ENCODE results near the gene SERPINB10.

Gene SERPINB10

GRCh38 chr18:63982361-63982760 is 74.6 kb downstream of the SERPINB10 start:
- DNase-seq, result no peak

All from CD4-positive, alpha-beta T cell treated with Interleukin-12 subunit alpha and Interleukin-12 subunit beta, for 1 hour (primary cell).